ENCODE data around the gene D2HGDH. TPM values are rescaled to one million over a fixed set of nuclear protein-coding genes. Genes with fewer than 3 reads are reported as not detected.
A peak's percentile ranks its signal among the peaks of the same experiment; 100 is the strongest.

Gene D2HGDH
- total and polyA plus RNA-seq, 9 donors = 9.1 to 30.0 (median 19.7) TPM

DNA sequence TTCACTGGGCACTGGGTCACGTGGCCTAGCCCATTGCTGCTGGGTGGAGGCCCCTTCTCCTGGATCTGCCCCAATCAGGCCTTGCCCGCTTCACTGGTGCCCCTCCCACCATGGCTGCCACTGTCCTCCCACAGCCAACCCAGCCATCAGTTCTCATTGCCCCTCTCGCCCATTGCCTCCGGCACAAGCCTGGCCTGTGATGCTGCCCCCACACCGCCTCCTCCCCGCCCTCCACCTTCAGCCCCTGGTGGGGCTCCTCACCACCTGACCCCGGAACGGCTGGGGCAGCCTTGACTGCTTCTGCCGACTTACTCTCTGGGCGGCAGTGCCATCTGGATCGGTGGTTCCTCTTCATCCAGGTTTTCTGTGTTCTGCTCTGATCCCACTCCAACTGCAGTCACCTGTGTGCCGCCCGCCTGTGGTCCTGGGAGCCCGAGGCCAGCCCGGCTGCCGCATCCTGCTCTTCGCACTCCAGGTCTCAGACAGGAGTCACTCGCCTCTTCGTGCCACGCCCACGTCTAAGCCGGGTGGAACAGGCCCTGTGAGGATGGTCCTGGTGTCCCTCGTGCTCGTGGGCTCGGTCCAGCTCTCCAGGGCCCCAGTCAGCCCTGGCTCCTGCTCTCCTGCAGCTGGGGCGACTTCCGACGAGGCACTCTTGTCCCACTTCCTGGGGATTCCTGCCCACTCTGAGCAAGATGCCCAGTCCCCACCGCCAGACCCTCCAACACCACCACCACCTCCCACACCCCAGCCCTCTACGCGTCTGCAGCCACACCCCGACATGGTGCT, 14.2 kb downstream of the D2HGDH start:
- H3K36me3 ChIP-seq (ENCODE audit: control insufficient read depth, insufficient read depth, low read length) = peaks cover 70% of the 10 kb centered on the region
- WGBS (ENCODE audit: insufficient coverage) = 82% methylated on average over 32 of the region's 32 CpGs
- DNase-seq = no peak
- H3K4me1 ChIP-seq (ENCODE audit: control insufficient read depth, insufficient read depth, low read length) = no peaks in the 10 kb centered on the region
- no peak overlapping the region for H3K27ac ChIP-seq (ENCODE audit: low read length)
- no peak overlapping the region for H3K4me3 ChIP-seq (ENCODE audit: low read length)
- no peaks in the 10 kb centered on the region for H3K27me3 ChIP-seq (ENCODE audit: control insufficient read depth, insufficient read depth, low read length)
- peaks cover 7% of the 10 kb centered on the region for H3K9me3 ChIP-seq (replicated peaks; ENCODE audit: control insufficient read depth, low read depth, low read length)

DNA sequence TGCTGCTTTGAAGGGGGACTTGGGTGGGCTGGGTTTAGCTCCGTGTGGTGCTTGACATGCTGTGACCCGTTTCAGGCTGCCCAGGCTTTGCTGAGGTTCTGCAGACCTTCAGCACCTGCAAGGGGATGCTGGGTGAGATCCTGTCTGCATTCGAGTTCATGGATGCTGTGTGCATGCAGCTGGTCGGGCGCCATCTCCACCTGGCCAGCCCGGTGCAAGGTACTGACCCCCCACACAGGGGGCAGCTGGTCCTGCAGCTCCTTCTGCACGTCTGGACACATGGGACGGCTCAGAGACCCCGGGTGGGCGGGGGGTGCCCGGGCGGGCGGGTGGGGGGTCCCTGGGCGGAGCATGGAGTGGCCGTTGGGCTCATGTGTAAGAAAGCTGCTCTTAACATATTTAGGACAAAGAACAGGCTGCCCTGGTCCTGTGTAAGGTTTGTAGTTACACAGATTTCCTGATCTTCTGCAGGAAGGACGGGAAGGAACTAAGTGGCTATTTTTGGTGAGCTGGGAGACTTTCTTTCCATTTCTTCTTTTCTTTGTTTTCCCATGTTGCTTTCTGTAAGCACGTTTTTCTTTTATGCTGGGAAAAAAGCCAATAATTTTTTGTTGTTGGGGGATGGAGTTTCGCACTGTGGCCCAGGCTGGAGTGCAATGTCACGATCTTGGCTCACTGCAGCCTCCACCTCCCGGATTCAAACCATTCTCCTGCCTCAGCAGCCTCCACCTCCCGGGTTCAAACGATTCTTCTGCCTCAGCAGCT, 15.8 kb downstream of the D2HGDH start:
- 65% methylated on average over 10 of the region's 22 CpGs for WGBS (ENCODE audit: insufficient coverage)
- DNase-seq = peak; percentile 74
- no peak overlapping the region for H3K27ac ChIP-seq (ENCODE audit: low read length)
- H3K4me1 ChIP-seq (ENCODE audit: control insufficient read depth, insufficient read depth, low read length) = no peaks in the 10 kb centered on the region
- peaks cover 7% of the 10 kb centered on the region for H3K9me3 ChIP-seq (replicated peaks; ENCODE audit: control insufficient read depth, low read depth, low read length)
- H3K4me3 ChIP-seq (ENCODE audit: low read length) = no peak overlapping the region
- H3K27me3 ChIP-seq (ENCODE audit: control insufficient read depth, insufficient read depth, low read length) = no peaks in the 10 kb centered on the region
- peaks cover 67% of the 10 kb centered on the region for H3K36me3 ChIP-seq (ENCODE audit: control insufficient read depth, insufficient read depth, low read length)

DNA sequence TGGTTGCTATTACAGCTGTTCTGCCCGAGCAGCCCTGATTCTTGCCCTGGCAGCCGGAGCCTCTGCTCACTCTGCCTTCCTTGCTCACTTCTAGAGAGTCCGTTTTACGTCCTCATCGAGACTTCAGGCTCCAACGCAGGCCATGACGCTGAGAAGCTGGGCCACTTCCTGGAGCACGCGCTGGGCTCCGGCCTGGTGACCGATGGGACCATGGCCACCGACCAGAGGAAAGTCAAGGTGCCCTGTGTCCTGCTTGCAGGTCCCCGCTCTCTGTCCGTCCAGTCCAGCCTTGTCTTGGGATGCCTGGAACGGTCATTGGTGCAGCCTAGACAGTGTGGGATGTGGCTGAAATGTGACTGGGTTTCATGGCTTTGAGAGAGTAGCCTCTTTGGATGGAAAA, 16.7 kb downstream of the D2HGDH start:
- H3K27ac ChIP-seq (ENCODE audit: low read length) = no peak overlapping the region
- H3K4me1 ChIP-seq (ENCODE audit: control insufficient read depth, insufficient read depth, low read length) = no peaks in the 10 kb centered on the region
- H3K36me3 ChIP-seq (ENCODE audit: control insufficient read depth, insufficient read depth, low read length) = peaks cover 69% of the 10 kb centered on the region
- H3K27me3 ChIP-seq (ENCODE audit: control insufficient read depth, insufficient read depth, low read length) = no peaks in the 10 kb centered on the region
- H3K9me3 ChIP-seq (replicated peaks; ENCODE audit: control insufficient read depth, low read depth, low read length) = peaks cover 2% of the 10 kb centered on the region
- no peak overlapping the region for H3K4me3 ChIP-seq (ENCODE audit: low read length)
- WGBS (ENCODE audit: insufficient coverage) = 90% methylated on average over 14 of the region's 15 CpGs
- DNase-seq = no peak

GRCh38 chr2:241751776-241752175, 17.3 kb downstream of the D2HGDH start:
- H3K4me1 ChIP-seq (ENCODE audit: control insufficient read depth, insufficient read depth, low read length) = no peaks in the 10 kb centered on the region
- DNase-seq = no peak
- H3K36me3 ChIP-seq (ENCODE audit: control insufficient read depth, insufficient read depth, low read length) = peaks cover 72% of the 10 kb centered on the region
- 95% methylated on average over 16 of the region's 18 CpGs for WGBS (ENCODE audit: insufficient coverage)
- H3K27me3 ChIP-seq (ENCODE audit: control insufficient read depth, insufficient read depth, low read length) = no peaks in the 10 kb centered on the region
- H3K27ac ChIP-seq (ENCODE audit: low read length) = no peak overlapping the region
- no peak overlapping the region for H3K4me3 ChIP-seq (ENCODE audit: low read length)
- peaks cover 2% of the 10 kb centered on the region for H3K9me3 ChIP-seq (replicated peaks; ENCODE audit: control insufficient read depth, low read depth, low read length)

DNA sequence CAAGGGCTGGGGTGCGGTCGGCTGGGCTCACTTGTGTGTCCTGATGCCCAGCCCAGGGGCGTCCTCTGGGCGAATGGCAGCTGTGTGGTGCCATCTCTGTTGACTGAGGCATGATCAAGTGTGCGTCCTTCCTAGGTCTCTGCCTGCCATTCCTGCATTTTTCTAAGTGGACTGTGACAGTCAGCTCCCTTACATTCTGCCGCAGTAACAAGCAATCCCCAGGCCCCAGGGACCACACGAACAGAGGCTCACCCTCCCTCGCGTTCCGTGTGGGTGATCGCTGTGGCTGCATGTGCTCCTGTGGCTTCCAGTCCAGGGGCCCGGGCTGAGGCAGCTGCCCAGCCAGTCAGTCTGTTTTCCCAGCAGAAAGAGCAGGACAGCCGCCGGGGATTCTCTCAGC, 17.8 kb downstream of the D2HGDH start:
- peaks cover 72% of the 10 kb centered on the region for H3K36me3 ChIP-seq (ENCODE audit: control insufficient read depth, insufficient read depth, low read length)
- no peaks in the 10 kb centered on the region for H3K4me1 ChIP-seq (ENCODE audit: control insufficient read depth, insufficient read depth, low read length)
- no peaks in the 10 kb centered on the region for H3K27me3 ChIP-seq (ENCODE audit: control insufficient read depth, insufficient read depth, low read length)
- H3K9me3 ChIP-seq (replicated peaks; ENCODE audit: control insufficient read depth, low read depth, low read length) = no peaks in the 10 kb centered on the region
- H3K27ac ChIP-seq (ENCODE audit: low read length) = no peak overlapping the region
- no peak overlapping the region for H3K4me3 ChIP-seq (ENCODE audit: low read length)
- DNase-seq = no peak
- WGBS (ENCODE audit: insufficient coverage) = 94% methylated on average over 14 of the region's 14 CpGs

GRCh38 chr2:241752689-241753276, 18.4 kb downstream of the D2HGDH start:
- no peak for DNase-seq
- Histone ChIP-seq H3K27me3 (ENCODE audit: control insufficient read depth, insufficient read depth, low read length) (no peaks in the 10 kb centered on the region), H3K9me3 (replicated peaks; ENCODE audit: control insufficient read depth, low read depth, low read length) (no peaks in the 10 kb centered on the region), H3K36me3 (ENCODE audit: control insufficient read depth, insufficient read depth, low read length) (peaks cover 67% of the 10 kb centered on the region), H3K27ac (ENCODE audit: low read length) (no peak overlapping the region), H3K4me1 (ENCODE audit: control insufficient read depth, insufficient read depth, low read length) (no peaks in the 10 kb centered on the region), H3K4me3 (ENCODE audit: low read length) (no peak overlapping the region)
- WGBS (ENCODE audit: insufficient coverage) = 92% methylated on average over 16 of the region's 21 CpGs

- Histone ChIP-seq H3K4me1 (ENCODE audit: control insufficient read depth, insufficient read depth, low read length) (no peaks in the 10 kb centered on the region), H3K27ac (ENCODE audit: low read length) (no peak overlapping the region), H3K4me3 (ENCODE audit: low read length) (no peak overlapping the region), H3K36me3 (ENCODE audit: control insufficient read depth, insufficient read depth, low read length) (peaks cover 62% of the 10 kb centered on the region), H3K27me3 (ENCODE audit: control insufficient read depth, insufficient read depth, low read length) (no peaks in the 10 kb centered on the region), H3K9me3 (replicated peaks; ENCODE audit: control insufficient read depth, low read depth, low read length) (no peaks in the 10 kb centered on the region)
- no peak for DNase-seq
- WGBS (ENCODE audit: insufficient coverage) = 95% methylated on average over 15 of the region's 17 CpGs
Observed at GRCh38 chr2:241753493-241753892, 19.1 kb downstream of the D2HGDH start.

GRCh38 chr2:241754042-241754441, 19.6 kb downstream of the D2HGDH start:
- no peaks in the 10 kb centered on the region for H3K27me3 ChIP-seq (ENCODE audit: control insufficient read depth, insufficient read depth, low read length)
- no peak for DNase-seq
- H3K4me3 ChIP-seq (ENCODE audit: low read length) = no peak overlapping the region
- no peaks in the 10 kb centered on the region for H3K9me3 ChIP-seq (replicated peaks; ENCODE audit: control insufficient read depth, low read depth, low read length)
- peaks cover 63% of the 10 kb centered on the region for H3K36me3 ChIP-seq (ENCODE audit: control insufficient read depth, insufficient read depth, low read length)
- no peaks in the 10 kb centered on the region for H3K4me1 ChIP-seq (ENCODE audit: control insufficient read depth, insufficient read depth, low read length)
- no peak overlapping the region for H3K27ac ChIP-seq (ENCODE audit: low read length)
- 94% methylated on average over 20 of the region's 20 CpGs for WGBS (ENCODE audit: insufficient coverage)

DNA sequence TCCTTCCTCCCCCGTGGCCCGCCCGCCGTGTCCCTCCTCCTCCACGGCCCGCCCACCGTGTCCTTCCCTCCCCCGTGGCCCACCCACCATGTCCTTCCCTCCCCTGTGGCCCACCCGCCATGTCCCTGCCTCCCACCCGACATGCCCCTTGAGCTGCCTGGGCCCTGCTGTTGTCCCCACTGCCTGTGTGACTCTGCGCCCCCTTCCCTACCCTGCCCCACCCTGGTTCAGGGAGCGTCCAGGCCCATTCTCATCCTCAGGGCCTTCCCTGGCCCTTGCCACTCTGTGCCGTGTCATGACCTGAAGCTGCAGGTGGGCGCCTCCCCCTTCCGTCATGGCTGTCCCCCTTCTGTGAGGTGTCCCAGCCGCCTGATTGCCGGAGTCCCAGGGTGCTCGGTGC, 20.7 kb downstream of the D2HGDH start:
- Histone ChIP-seq H3K27ac (ENCODE audit: low read length) (no peak overlapping the region), H3K36me3 (ENCODE audit: control insufficient read depth, insufficient read depth, low read length) (peaks cover 57% of the 10 kb centered on the region), H3K27me3 (ENCODE audit: control insufficient read depth, insufficient read depth, low read length) (no peaks in the 10 kb centered on the region), H3K9me3 (replicated peaks; ENCODE audit: control insufficient read depth, low read depth, low read length) (no peaks in the 10 kb centered on the region), H3K4me1 (ENCODE audit: control insufficient read depth, insufficient read depth, low read length) (no peaks in the 10 kb centered on the region), H3K4me3 (ENCODE audit: low read length) (no peak overlapping the region)
- no peak for DNase-seq
- WGBS (ENCODE audit: insufficient coverage) = 86% methylated on average over 18 of the region's 18 CpGs

- no peaks in the 10 kb centered on the region for H3K4me1 ChIP-seq (ENCODE audit: control insufficient read depth, insufficient read depth, low read length)
- no peak for DNase-seq
- 98% methylated on average over 15 of the region's 27 CpGs for WGBS (ENCODE audit: insufficient coverage)
- H3K36me3 ChIP-seq (ENCODE audit: control insufficient read depth, insufficient read depth, low read length) = peaks cover 62% of the 10 kb centered on the region
- no peak overlapping the region for H3K4me3 ChIP-seq (ENCODE audit: low read length)
- no peaks in the 10 kb centered on the region for H3K9me3 ChIP-seq (replicated peaks; ENCODE audit: control insufficient read depth, low read depth, low read length)
- no peak overlapping the region for H3K27ac ChIP-seq (ENCODE audit: low read length)
- H3K27me3 ChIP-seq (ENCODE audit: control insufficient read depth, insufficient read depth, low read length) = no peaks in the 10 kb centered on the region
Observed at GRCh38 chr2:241755777-241756176, 21.3 kb downstream of the D2HGDH start.
